NCI-H146 treated with DMSO at 0.1 percent for 48 hours (cell line): ENCODE measurements around the gene EYA4.
"Not testable (repeated sequence)": the region's sequence is repeated elsewhere in the genome, so short reads cannot be mapped to it uniquely, and the experiment has no call there.

Source experiments
- DNase-seq: peaks from one replicate; lab custom pipeline; 2025; ENCODE audit not compliant: unreplicated experiment; lab: John Stamatoyannopoulos, UW

EYA4 gene

DNA sequence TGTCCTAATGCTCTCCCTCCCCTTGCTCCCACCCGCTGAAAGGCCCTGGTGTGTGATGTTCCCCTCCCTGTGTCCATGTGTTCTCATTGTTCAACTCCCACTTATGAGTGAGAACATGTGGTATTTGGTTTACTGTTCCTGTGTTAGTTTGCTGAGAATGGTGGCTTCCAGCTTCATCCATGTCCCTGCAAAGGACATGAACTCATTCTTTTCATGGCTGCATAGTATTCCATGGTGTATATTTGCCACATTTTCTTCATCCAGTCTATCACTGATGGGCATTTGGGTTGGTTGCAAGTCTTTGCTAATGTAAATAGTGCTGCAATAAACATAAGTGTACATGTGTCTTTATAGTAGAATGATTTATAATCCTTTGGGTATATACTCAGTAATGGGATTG, 313.0 kb downstream of the EYA4 start:
- DNase-seq: not testable (repeated sequence)

GRCh38 chr6:133555685-133556084, 314.5 kb downstream of the EYA4 start:
- no peak for DNase-seq

DNA sequence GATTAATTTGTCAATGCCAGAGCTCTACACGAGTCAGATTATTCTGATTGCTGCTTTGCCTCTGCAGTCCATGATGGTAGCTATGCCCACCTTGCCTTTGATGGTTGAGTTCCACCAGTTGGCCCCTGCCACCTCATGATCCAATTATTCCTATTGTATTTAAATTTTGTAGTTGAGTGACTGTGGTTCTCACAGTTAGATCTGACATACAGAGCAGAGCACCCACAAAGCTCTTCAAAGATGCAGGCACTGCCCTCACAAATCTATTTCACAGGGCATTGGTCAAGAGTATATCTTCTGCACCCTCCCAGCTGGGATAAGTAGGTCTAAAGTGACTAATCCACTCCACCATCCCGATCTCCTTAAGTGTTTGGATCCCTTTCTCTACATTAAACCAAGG, 318.8 kb downstream of the EYA4 start:
- no peak for DNase-seq

DNA sequence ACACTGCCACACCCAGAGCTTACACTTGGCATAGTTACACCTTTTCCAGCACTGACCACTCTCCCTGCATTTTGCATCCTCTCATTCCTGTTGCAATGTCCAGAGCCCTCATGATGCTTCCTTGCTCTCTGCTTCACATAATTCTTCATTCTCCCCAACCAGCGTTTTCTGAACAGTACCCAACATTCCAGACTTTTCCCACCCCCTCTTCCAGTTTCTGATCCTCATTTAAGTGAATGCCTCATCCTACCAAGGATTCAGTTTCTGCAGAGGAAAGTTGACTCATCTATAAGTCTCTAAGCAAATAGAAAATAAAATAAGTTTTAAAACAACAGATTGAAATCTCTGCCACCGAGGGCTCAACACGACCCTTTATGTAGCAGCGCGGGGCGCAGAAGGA, 326.5 kb downstream of the EYA4 start:
- no peak for DNase-seq

DNA sequence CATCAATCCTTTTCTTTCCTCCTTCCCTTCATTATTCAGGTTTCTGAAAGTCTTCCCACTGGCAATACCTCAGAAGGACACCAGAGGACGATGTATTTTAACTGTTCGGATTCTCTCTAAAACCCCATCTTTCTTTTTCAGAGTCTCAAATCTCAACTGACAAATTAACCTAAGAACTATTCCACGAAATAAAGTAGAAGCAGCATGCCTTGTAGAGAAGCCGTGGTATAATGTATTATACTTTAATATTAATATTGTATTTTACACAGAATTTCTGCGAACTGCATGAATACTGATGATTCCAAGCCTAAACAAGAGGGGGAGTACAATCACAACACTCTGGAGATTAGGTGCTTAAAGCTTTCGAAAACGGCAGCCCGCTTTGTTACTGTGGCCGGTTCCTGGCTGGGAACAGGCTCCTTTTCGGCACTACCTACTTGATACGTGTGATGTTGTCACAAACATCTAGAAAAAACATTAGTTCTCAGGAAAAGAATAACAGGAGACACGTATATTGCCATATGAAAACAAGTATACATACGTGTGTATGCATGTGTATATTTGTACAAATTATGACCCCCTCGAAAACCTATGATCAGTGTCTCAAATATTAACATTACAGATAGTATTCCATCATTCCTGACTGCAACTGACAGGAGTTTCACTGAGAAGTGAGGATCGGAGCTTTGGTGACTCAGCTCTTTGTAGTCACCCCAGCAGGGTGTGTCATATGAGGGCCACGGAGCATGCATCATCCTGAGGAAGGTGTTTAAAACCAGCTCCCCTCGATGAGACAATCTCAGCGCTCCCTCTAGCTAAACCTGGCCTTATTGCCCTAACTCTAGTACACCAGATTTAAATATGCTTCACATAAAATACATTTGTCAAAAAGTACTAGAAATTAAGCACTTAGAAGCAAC, 328.1 kb downstream of the EYA4 start:
- peak; percentile 79 for DNase-seq

DNA sequence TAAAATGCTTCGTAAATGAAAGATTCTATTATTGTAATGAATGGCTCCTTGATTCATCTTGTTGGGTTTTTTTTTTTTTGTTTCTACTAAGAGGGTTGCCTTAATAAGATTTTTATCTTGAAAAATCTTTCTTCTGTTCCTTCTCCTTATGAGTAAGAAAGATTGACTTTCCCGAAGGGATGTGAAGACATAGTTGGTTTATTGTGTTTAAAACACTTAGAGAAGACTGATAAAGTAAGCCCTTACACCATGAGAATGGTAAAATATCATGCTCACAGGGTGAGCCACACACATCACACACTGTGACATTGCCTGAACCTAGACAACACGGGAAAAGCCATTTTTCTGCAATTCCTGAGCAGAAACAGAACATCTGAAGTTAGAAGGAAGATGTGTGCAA, 330.5 kb downstream of the EYA4 start:
- DNase-seq: no peak

GRCh38 chr6:133577851-133578250, 336.7 kb downstream of the EYA4 start:
- no peak for DNase-seq
